Calu3 (cell line): ENCODE measurements around the gene EDDM13. TPM values are rescaled to one million over a fixed set of nuclear protein-coding genes. Genes with fewer than 3 reads are reported as not detected.

Experiments used
- BruUV-seq: library from RNA; stranded (reverse); fragments of 400-500 nt; replicated peaks from 2 replicates; lab custom pipeline; 2021; lab: Mats Ljungman, UMichigan
- CTCF ChIA-PET: fragments of 300-600 bp; sonication (Branson Sonifier 250); formaldehyde crosslinking; loops from one replicate; lab custom pipeline; 2022; ENCODE audit warnings: antibody characterized with exemption; lab: Charles Lee
- DNase-seq: peaks from one replicate; pipeline ENCODE4 v3.0.0; 2022
- H3K27ac Mint-ChIP-seq: one replicate; pipeline ENCODE4 v1.8.0; 2022; ENCODE audit warnings: mixed read lengths; ENCODE audit not compliant: unreplicated experiment
- H3K27me3 Mint-ChIP-seq: one replicate; pipeline ENCODE4 v1.8.0; 2022; ENCODE audit warnings: mixed read lengths; ENCODE audit not compliant: unreplicated experiment
- H3K36me3 Mint-ChIP-seq: one replicate; pipeline ENCODE4 v1.8.0; 2022; ENCODE audit warnings: mild to moderate bottlenecking, moderate library complexity, mixed read lengths; ENCODE audit not compliant: insufficient read depth, unreplicated experiment
- H3K4me1 Mint-ChIP-seq: one replicate; pipeline ENCODE4 v1.8.0; 2022; ENCODE audit warnings: mild to moderate bottlenecking, low read depth, mixed read lengths; ENCODE audit not compliant: unreplicated experiment
- H3K4me3 Mint-ChIP-seq: one replicate; pipeline ENCODE4 v1.8.0; 2022; ENCODE audit warnings: mild to moderate bottlenecking, low read depth, moderate library complexity, mixed read lengths; ENCODE audit not compliant: unreplicated experiment
- H3K9me3 Mint-ChIP-seq: one replicate; pipeline ENCODE4 v1.8.0; 2022; ENCODE audit warnings: low read depth, mixed read lengths; ENCODE audit not compliant: unreplicated experiment
- intact Hi-C: fragments of 100-400 bp; cut with micrococcal nuclease; formaldehyde crosslinking; loops from one replicate; pipeline ENCODE4 v1.10.0; 2022; ENCODE audit not compliant: unreplicated experiment
- total RNA-seq: library from RNA; stranded (reverse); gene quantifications from 2 replicates; pipeline ENCODE4 v1.2.3, GENCODE V29; 2022
- TF ChIP-seq, protein P1 (sequence below): fragments of 200-600 bp; IDR thresholded peaks from one replicate; pipeline ENCODE4 v1.8.0; 2022; ENCODE audit warnings: antibody characterized with exemption; ENCODE audit not compliant: unreplicated experiment

The EDDM13 gene
- total RNA-seq, 1 experiment from 2014 or later: not detected

DNA sequence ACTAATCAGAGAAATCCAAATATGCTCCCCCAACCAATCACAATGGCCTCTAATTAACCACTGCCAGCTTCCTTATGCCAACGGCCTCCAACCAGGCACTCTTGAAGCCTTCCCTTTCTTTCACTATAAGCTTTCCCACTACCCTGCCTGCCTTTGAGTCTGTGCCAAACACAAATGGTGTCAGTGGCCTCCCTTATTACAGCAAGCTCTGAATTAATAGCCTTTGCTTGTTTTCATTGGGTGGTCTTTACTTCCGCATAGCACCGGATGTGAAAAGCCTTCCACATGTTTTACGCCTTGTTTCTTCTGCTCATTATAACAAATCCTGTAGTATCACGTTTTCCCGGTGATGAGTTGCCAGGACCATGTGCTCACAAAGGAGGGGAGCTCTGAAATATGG, 1.4 kb upstream of the EDDM13 start:
- no peaks in the 10 kb centered on the region for H3K4me1 Mint-ChIP-seq
- no peaks in the 10 kb centered on the region for H3K27me3 Mint-ChIP-seq
- CTCF ChIA-PET: no interaction called here
- TF ChIP-seq, protein P1, sequence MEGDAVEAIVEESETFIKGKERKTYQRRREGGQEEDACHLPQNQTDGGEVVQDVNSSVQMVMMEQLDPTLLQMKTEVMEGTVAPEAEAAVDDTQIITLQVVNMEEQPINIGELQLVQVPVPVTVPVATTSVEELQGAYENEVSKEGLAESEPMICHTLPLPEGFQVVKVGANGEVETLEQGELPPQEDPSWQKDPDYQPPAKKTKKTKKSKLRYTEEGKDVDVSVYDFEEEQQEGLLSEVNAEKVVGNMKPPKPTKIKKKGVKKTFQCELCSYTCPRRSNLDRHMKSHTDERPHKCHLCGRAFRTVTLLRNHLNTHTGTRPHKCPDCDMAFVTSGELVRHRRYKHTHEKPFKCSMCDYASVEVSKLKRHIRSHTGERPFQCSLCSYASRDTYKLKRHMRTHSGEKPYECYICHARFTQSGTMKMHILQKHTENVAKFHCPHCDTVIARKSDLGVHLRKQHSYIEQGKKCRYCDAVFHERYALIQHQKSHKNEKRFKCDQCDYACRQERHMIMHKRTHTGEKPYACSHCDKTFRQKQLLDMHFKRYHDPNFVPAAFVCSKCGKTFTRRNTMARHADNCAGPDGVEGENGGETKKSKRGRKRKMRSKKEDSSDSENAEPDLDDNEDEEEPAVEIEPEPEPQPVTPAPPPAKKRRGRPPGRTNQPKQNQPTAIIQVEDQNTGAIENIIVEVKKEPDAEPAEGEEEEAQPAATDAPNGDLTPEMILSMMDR: no peak
- no peak overlapping the region for H3K27ac Mint-ChIP-seq
- H3K4me3 Mint-ChIP-seq: no peak overlapping the region
- no peaks in the 10 kb centered on the region for H3K36me3 Mint-ChIP-seq
- DNase-seq: no peak
- H3K9me3 Mint-ChIP-seq: no peaks in the 10 kb centered on the region
- intact Hi-C loops: no loop called here
- BruUV-seq: no TSS peak

- H3K4me1 Mint-ChIP-seq: no peaks in the 10 kb centered on the region
- intact Hi-C loops: no loop called here
- H3K4me3 Mint-ChIP-seq: no peak overlapping the region
- H3K27me3 Mint-ChIP-seq: no peaks in the 10 kb centered on the region
- TF ChIP-seq, protein P1: no peak
- H3K9me3 Mint-ChIP-seq: no peaks in the 10 kb centered on the region
- no TSS peak for BruUV-seq
- no peak overlapping the region for H3K27ac Mint-ChIP-seq
- H3K36me3 Mint-ChIP-seq: no peaks in the 10 kb centered on the region
- DNase-seq: no peak
- CTCF ChIA-PET: no interaction called here
Observed at GRCh38 chr19:56273563-56274117, 1.1 kb downstream of the EDDM13 start.

- CTCF ChIA-PET: no interaction called here
- TF ChIP-seq, protein P1: no peak
- Mint-ChIP-seq H3K27me3 (no peaks in the 10 kb centered on the region), H3K36me3 (no peaks in the 10 kb centered on the region), H3K27ac (no peak overlapping the region), H3K4me1 (no peaks in the 10 kb centered on the region), H3K4me3 (no peak overlapping the region), H3K9me3 (peaks cover 3% of the 10 kb centered on the region)
- intact Hi-C loops: no loop called here
- DNase-seq: no peak
- no TSS peak for BruUV-seq
Observed at GRCh38 chr19:56282809-56283208, 10.3 kb downstream of the EDDM13 start.

DNA sequence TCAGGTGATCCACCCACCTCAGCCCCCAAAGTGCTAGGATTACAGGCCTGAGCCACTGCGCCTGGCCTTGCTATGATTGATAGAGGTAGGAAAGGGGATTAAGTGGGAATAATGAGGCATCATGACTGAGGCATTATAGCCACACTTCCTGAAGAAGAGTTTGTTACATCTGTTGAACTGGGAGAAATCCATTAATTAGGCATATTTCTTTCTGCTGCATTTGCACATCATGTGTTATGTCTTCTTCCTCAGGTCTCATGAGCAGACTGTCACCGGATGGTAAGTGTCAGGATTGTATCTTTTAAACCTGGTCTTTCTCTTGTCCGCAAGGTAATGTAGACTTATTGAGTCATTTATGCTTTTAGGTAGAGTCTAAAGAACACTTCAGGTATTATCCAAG, 12.2 kb downstream of the EDDM13 start:
- no peaks in the 10 kb centered on the region for H3K36me3 Mint-ChIP-seq
- no peak overlapping the region for H3K4me3 Mint-ChIP-seq
- H3K4me1 Mint-ChIP-seq: no peaks in the 10 kb centered on the region
- H3K27me3 Mint-ChIP-seq: no peaks in the 10 kb centered on the region
- DNase-seq: no peak
- H3K27ac Mint-ChIP-seq: no peak overlapping the region
- no TSS peak for BruUV-seq
- intact Hi-C loops: no loop called here
- TF ChIP-seq, protein P1: no peak
- H3K9me3 Mint-ChIP-seq: peaks cover 6% of the 10 kb centered on the region
- CTCF ChIA-PET: interaction anchor here (0.8 kb wide), 1 partner anchor 18 kb away, joined by 3 read pairs; no protein-coding TSS in a partner anchor
